ENCODE data around the gene IRX5. TPM values are rescaled to one million over a fixed set of nuclear protein-coding genes. Genes with fewer than 3 reads are reported as not detected.

IRX5 gene
- 1.4 to 2.2 TPM (median 1.9 TPM) in 5 replicates for total RNA-seq (2022; extraction: Qiagen RNA extraction; ENCODE audit: low read depth)

DNA sequence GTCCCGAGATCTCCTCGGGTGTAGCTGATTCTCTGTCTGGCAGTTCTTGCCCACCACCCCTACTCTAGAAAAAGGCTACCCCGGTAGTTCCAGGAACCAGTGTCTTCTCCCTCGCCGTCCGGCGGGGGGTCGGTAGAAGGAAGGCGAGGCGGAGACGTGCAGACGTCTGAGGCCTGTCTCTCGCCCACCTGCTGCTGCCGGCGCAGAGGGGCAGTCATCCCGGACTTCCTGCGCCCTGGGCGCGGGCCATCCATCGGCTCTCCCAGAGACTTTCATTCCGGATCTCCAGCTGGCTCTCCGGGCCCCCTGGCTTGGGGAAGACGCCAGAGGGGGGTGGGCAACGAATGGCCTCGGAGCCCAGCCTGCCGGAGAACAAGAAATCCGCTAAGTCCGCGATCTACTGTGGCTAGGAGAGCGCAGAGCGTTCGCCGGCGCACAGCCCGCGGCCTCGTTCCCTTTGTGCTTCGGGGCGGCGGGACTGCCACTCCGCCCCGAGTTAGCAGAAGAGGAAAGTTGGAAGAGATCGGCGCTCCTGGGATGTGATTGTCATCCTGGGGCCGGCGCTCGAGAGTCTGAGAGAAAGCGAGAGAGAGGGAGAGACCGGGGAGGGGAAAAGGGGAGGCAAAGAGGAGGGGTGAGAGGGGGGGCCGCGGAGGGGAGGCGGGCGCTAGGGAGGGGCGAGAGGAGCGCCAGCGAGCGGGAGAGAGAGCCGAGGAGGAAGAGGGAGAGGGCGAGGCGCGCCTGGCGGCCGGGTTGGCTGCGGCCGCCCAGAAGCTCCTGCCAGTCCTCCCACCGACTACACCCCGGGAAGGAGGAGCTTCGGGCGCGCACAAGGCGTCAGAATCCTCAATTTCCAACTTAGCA lies at the start of gene IRX5:
Gene IRX5 (plus strand): TSS at position 861 of the 864 bp plus-strand sequence. CDS start 334 bp downstream, outside the sequence.

